Adipose tissue (tissue), 3 donors: ENCODE data around the gene HS2ST1. TPM values are rescaled to one million over a fixed set of nuclear protein-coding genes. Genes with fewer than 3 reads are reported as not detected.

Experiments
- polyA plus RNA-seq, 3 donors: library from polyadenylated mRNA; stranded (reverse); fragments of 200-250 nt; gene quantifications; one replicate each; pipeline ENCODE4 v1.2.3, GENCODE V29; 2013
- donor health status: healthy with polysubstance abuse.
- donor health status: Bipolar disorder and iron deficiency.
- donor health status: healthy.

The HS2ST1 gene
- polyA plus RNA-seq, 3 donors = 4.6 to 7.0 (median 4.9) TPM

Other genes starting within 250 kb of the HS2ST1 start
- 10 to 100 TPM; 34.4 to 85.4 (median 66.2) TPM for gene SH3GLB1, start 210.1 kb upstream of the HS2ST1 start, polyA plus RNA-seq
- 100 to 1,000 TPM in 1 of 3 donors, 10 to 100 TPM in 2; 57.1 to 117 (median 98.7) TPM for gene SELENOF, start 509 bp upstream of the HS2ST1 start, polyA plus RNA-seq